MCF 10A (cell line): ENCODE measurements around the gene ACAP3. TPM values are rescaled to one million over a fixed set of nuclear protein-coding genes. Genes with fewer than 3 reads are reported as not detected.

ENCODE experiments used
- BruUV-seq: library from RNA; stranded (reverse); fragments of 400-500 nt; replicated peaks from 2 replicates; lab custom pipeline; 2021; lab: Mats Ljungman, UMichigan
- CTCF ChIA-PET: fragments of 300-600 bp; sonication (Branson Sonifier 250); formaldehyde crosslinking; extraction: SDS; loops from one replicate; lab custom pipeline; 2021; ENCODE audit warnings: antibody characterized with exemption, inconsistent platforms; lab: Yijun Ruan, JAX
- POLR2A ChIA-PET: fragments of 300-600, 350-650 bp; sonication (Branson Sonifier 250); formaldehyde crosslinking; extraction: SDS; loops from one replicate; lab custom pipeline; 2020; ENCODE audit warnings: antibody characterized with exemption, inconsistent platforms; lab: Yijun Ruan, JAX
- DNase-seq: peaks from one replicate; pipeline ENCODE4 v3.0.0-alpha.2; 2018; ENCODE audit not compliant: unreplicated experiment
- H3K27ac Mint-ChIP-seq: one replicate; pipeline ENCODE4 v1.8.0; 2022; ENCODE audit warnings: mild to moderate bottlenecking, low read depth, mixed read lengths; ENCODE audit not compliant: unreplicated experiment
- H3K27me3 Mint-ChIP-seq: one replicate; pipeline ENCODE4 v1.8.0; 2022; ENCODE audit warnings: mixed read lengths; ENCODE audit not compliant: insufficient read depth, unreplicated experiment
- H3K36me3 Mint-ChIP-seq: one replicate; pipeline ENCODE4 v1.8.0; 2022; ENCODE audit warnings: mild to moderate bottlenecking, moderate library complexity, mixed read lengths; ENCODE audit not compliant: insufficient read depth, unreplicated experiment
- H3K4me1 Mint-ChIP-seq: one replicate; pipeline ENCODE4 v1.8.0; 2022; ENCODE audit warnings: mixed read lengths; ENCODE audit not compliant: insufficient read depth, unreplicated experiment
- H3K4me3 Mint-ChIP-seq: one replicate; pipeline ENCODE4 v1.8.0; 2022; ENCODE audit warnings: mild to moderate bottlenecking, moderate library complexity, mixed read lengths; ENCODE audit not compliant: unreplicated experiment
- H3K9me3 Mint-ChIP-seq: one replicate; pipeline ENCODE4 v1.8.0; 2022; ENCODE audit warnings: mixed read lengths; ENCODE audit not compliant: unreplicated experiment
- CTCF ChIP-seq: fragments of 200-600 bp; IDR thresholded peaks from one replicate; pipeline ENCODE4 v1.8.0; 2022; ENCODE audit warnings: antibody characterized with exemption, mild to moderate bottlenecking; ENCODE audit not compliant: unreplicated experiment
- intact Hi-C: fragments of 100-400 bp; cut with micrococcal nuclease; formaldehyde crosslinking; loops from 2 replicates; pipeline ENCODE4 v1.14.1; 2022
- total RNA-seq: library from RNA; stranded (reverse); gene quantifications from 2 replicates; pipeline ENCODE4 v1.2.3, GENCODE V29; 2022

The ACAP3 gene
- total RNA-seq, 1 experiment from 2014 or later: 33.5 TPM

- BruUV-seq: no TSS peak
- Mint-ChIP-seq H3K27ac (no peak overlapping the region), H3K4me1 (peaks cover 32% of the 10 kb centered on the region), H3K9me3 (no peaks in the 10 kb centered on the region), H3K4me3 (no peak overlapping the region), H3K27me3 (no peaks in the 10 kb centered on the region), H3K36me3 (peaks cover 65% of the 10 kb centered on the region)
- intact Hi-C loops: no loop called here
- ChIA-PET CTCF (interaction anchor here (0.6 to 1.0 kb wide), 2 partner anchors 24 to 40 kb away, joined by 3 read pairs; no protein-coding TSS in a partner anchor), POLR2A (no interaction called here)
- DNase-seq: no peak
- no peak for TF ChIP-seq CTCF
These were observed 45.7 kb downstream of the ACAP3 start for GRCh38 chr1:1262071-1262470.

GRCh38 chr1:1260843-1261560 lies 46.7 kb downstream of the ACAP3 start:
- Mint-ChIP-seq H3K4me1 (peaks cover 31% of the 10 kb centered on the region), H3K27ac (peak overlapping the region; percentile 53), H3K4me3 (no peak overlapping the region), H3K36me3 (peaks cover 65% of the 10 kb centered on the region), H3K9me3 (no peaks in the 10 kb centered on the region), H3K27me3 (no peaks in the 10 kb centered on the region)
- ChIA-PET POLR2A (interaction anchor here (1.1 to 1.3 kb wide), 3 partner anchors 10 to 22 kb away, joined by 3 to 8 read pairs (median 5); no protein-coding TSS in a partner anchor), CTCF (interaction anchor here (0.6 to 1.0 kb wide), 3 partner anchors 23 to 182 kb away, joined by 3 read pairs; no protein-coding TSS in a partner anchor)
- no TSS peak for BruUV-seq
- no peak for DNase-seq
- intact Hi-C loops: no loop called here
- no peak for TF ChIP-seq CTCF

- no peak for DNase-seq
- Mint-ChIP-seq H3K36me3 (peaks cover 61% of the 10 kb centered on the region), H3K27ac (peak overlapping the region; percentile 32), H3K27me3 (no peaks in the 10 kb centered on the region), H3K9me3 (no peaks in the 10 kb centered on the region), H3K4me3 (no peak overlapping the region), H3K4me1 (peaks cover 22% of the 10 kb centered on the region)
- intact Hi-C loops: no loop called here
- no peak for TF ChIP-seq CTCF
- BruUV-seq: no TSS peak
- ChIA-PET POLR2A (interaction anchor here (1.1 kb wide), 1 partner anchor 11 kb away, joined by 8 read pairs; no protein-coding TSS in a partner anchor), CTCF (interaction anchor here (0.5 to 0.7 kb wide), 2 partner anchors 9 to 36 kb away, joined by 3 read pairs; no protein-coding TSS in a partner anchor)
These were observed 47.7 kb downstream of the ACAP3 start for GRCh38 chr1:1259951-1260600.

- no TSS peak for BruUV-seq
- no peak overlapping the region for H3K4me3 Mint-ChIP-seq
- H3K9me3 Mint-ChIP-seq: no peaks in the 10 kb centered on the region
- ChIA-PET POLR2A (interaction anchor here (1.1 kb wide), 1 partner anchor 11 kb away, joined by 8 read pairs; no protein-coding TSS in a partner anchor), CTCF (interaction anchor here (0.5 kb wide), 1 partner anchor 9 kb away, joined by 3 read pairs; no protein-coding TSS in a partner anchor)
- no peaks in the 10 kb centered on the region for H3K27me3 Mint-ChIP-seq
- H3K27ac Mint-ChIP-seq: peak overlapping the region; percentile 32
- intact Hi-C loops: no loop called here
- peaks cover 61% of the 10 kb centered on the region for H3K36me3 Mint-ChIP-seq
- no peak for TF ChIP-seq CTCF
- H3K4me1 Mint-ChIP-seq: peaks cover 17% of the 10 kb centered on the region
- DNase-seq: no peak
These were observed 48.2 kb downstream of the ACAP3 start for GRCh38 chr1:1259540-1259939.
